ENCODE measurements around the gene ZMYND8.

GRCh38 chr20:47172579-47172978 is 183.9 kb downstream of the ZMYND8 start:
- TF ChIP-seq, protein P1, sequence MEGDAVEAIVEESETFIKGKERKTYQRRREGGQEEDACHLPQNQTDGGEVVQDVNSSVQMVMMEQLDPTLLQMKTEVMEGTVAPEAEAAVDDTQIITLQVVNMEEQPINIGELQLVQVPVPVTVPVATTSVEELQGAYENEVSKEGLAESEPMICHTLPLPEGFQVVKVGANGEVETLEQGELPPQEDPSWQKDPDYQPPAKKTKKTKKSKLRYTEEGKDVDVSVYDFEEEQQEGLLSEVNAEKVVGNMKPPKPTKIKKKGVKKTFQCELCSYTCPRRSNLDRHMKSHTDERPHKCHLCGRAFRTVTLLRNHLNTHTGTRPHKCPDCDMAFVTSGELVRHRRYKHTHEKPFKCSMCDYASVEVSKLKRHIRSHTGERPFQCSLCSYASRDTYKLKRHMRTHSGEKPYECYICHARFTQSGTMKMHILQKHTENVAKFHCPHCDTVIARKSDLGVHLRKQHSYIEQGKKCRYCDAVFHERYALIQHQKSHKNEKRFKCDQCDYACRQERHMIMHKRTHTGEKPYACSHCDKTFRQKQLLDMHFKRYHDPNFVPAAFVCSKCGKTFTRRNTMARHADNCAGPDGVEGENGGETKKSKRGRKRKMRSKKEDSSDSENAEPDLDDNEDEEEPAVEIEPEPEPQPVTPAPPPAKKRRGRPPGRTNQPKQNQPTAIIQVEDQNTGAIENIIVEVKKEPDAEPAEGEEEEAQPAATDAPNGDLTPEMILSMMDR (IDR thresholded peaks at IDR 0.05), result no peak
- TF ChIP-seq POLR2A (IDR thresholded peaks at IDR 0.05), result no peak

Data from heart left ventricle (tissue), 13 donors.